GM10266 (cell line): ENCODE measurements around the gene LIMS2.

ENCODE experiments used
- DNase-seq: peaks from one replicate; pipeline ENCODE4 v3.0.0; 2012; ENCODE audit errors: extremely low spot score
- CTCF ChIP-seq: IDR thresholded peaks from 2 replicates; pipeline ENCODE4 v1.5.1; 2012; ENCODE audit warnings: mild to moderate bottlenecking, low read depth; ENCODE audit not compliant: control insufficient read depth, insufficient read depth; ENCODE audit errors: missing control alignments

LIMS2 gene

GRCh38 chr2:127688405-127688804 lies 13.1 kb upstream of the LIMS2 start:
- DNase-seq, result no peak
- TF ChIP-seq CTCF, result no peak

GRCh38 chr2:127685410-127686080 lies 10.2 kb upstream of the LIMS2 start:
- TF ChIP-seq CTCF, result no peak
- no peak for DNase-seq

- no peak for DNase-seq
- no peak for TF ChIP-seq CTCF
Observed at GRCh38 chr2:127683757-127684156, 8.4 kb upstream of the LIMS2 start.

GRCh38 chr2:127683056-127683455 lies 7.7 kb upstream of the LIMS2 start:
- no peak for DNase-seq
- no peak for TF ChIP-seq CTCF

- no peak for DNase-seq
- no peak for TF ChIP-seq CTCF
Observed at GRCh38 chr2:127681976-127682857, 6.9 kb upstream of the LIMS2 start.

GRCh38 chr2:127681288-127681804 lies 6.0 kb upstream of the LIMS2 start:
- TF ChIP-seq CTCF, result no peak
- no peak for DNase-seq
